Common myeloid progenitor, CD34-positive (primary cell): Measurements from ENCODE around the gene NALCN.

Experiments
- CTCF ChIA-PET: fragments of 350-600 bp; sonication (Branson Sonifier 250); formaldehyde crosslinking; loops from one replicate; lab custom pipeline; 2021; ENCODE audit warnings: antibody characterized with exemption; lab: Charles Lee
- POLR2A ChIA-PET: fragments of 350-600 bp; sonication (Branson Sonifier 250); formaldehyde crosslinking; loops from one replicate; lab custom pipeline; 2021; ENCODE audit warnings: antibody characterized with exemption; lab: Charles Lee
- DNase-seq, 3 donors: peaks; one replicate each; pipeline versions ENCODE4 v3.0.0 to v3.0.0-alpha.2; 2013
- H3K27ac ChIP-seq, 2 experiments: 1 replicate in 1 of 2; 2 replicates in 1 of 2; pipeline ENCODE4 v1.7.0; 2013; ENCODE audit warnings: inconsistent platforms in 2 of 2, low read length in 2 of 2, mild to moderate bottlenecking in 2 of 2, low read depth in 1 of 2, moderate library complexity in 1 of 2; ENCODE audit not compliant: severe bottlenecking in 2 of 2, insufficient read depth in 1 of 2, poor library complexity in 1 of 2
- H3K27me3 ChIP-seq, 5 experiments: replicated peaks in 2 of 5; 1 replicate in 3 of 5; 2 replicates in 2 of 5; pipeline versions ENCODE4 v1.6.1 to v1.7.0; 2013; ENCODE audit warnings: low read length in 4 of 5, mild to moderate bottlenecking in 2 of 5, moderate library complexity in 2 of 5, inconsistent platforms in 1 of 5; ENCODE audit not compliant: insufficient read depth in 5 of 5, control insufficient read depth in 4 of 5
- H3K36me3 ChIP-seq, 4 experiments: 1 replicate in 2 of 4; 2 replicates in 2 of 4; pipeline versions ENCODE4 v1.6.1 to v1.7.0; 2013; ENCODE audit warnings: low read length in 3 of 4, control low read depth in 1 of 4, mild to moderate bottlenecking in 1 of 4; ENCODE audit not compliant: control insufficient read depth in 4 of 4, insufficient read depth in 4 of 4
- H3K4me1 ChIP-seq, 4 experiments: 1 replicate in 3 of 4; 2 replicates in 1 of 4; pipeline versions ENCODE4 v1.6.1 to v1.7.1; 2013; ENCODE audit warnings: low read length in 3 of 4, mild to moderate bottlenecking in 3 of 4, control low read depth in 1 of 4, inconsistent platforms in 1 of 4, moderate library complexity in 1 of 4; ENCODE audit not compliant: control insufficient read depth in 4 of 4, insufficient read depth in 4 of 4; ENCODE audit errors: control extremely low read depth in 1 of 4
- H3K4me3 ChIP-seq, 7 experiments: 1 replicate in 4 of 7; 2 replicates in 3 of 7; pipeline versions ENCODE4 v1.5.1 to v1.7.0; 2013; ENCODE audit warnings: mild to moderate bottlenecking in 7 of 7, low read length in 6 of 7, moderate library complexity in 6 of 7, inconsistent platforms in 2 of 7, low read depth in 2 of 7, control low read depth in 1 of 7; ENCODE audit not compliant: insufficient read depth in 4 of 7, control insufficient read depth in 1 of 7; ENCODE audit errors: extremely low read depth in 1 of 7
- H3K9me3 ChIP-seq, 5 experiments: 1 replicate in 4 of 5; 2 replicates in 1 of 5; pipeline versions ENCODE4 v1.6.1 to v1.7.1; 2013; ENCODE audit warnings: low read length in 4 of 5, mild to moderate bottlenecking in 2 of 5, inconsistent platforms in 1 of 5, low read depth in 1 of 5, moderate library complexity in 1 of 5; ENCODE audit not compliant: control insufficient read depth in 4 of 5, insufficient read depth in 2 of 5; ENCODE audit errors: control extremely low read depth in 1 of 5
- WGBS: methylation state at CpG from one replicate; pipeline ENCODE4 v1.1.5; 2013; ENCODE audit not compliant: insufficient coverage; 5-methylcytosine and 5-hydroxymethylcytosine counted together

Gene NALCN

DNA sequence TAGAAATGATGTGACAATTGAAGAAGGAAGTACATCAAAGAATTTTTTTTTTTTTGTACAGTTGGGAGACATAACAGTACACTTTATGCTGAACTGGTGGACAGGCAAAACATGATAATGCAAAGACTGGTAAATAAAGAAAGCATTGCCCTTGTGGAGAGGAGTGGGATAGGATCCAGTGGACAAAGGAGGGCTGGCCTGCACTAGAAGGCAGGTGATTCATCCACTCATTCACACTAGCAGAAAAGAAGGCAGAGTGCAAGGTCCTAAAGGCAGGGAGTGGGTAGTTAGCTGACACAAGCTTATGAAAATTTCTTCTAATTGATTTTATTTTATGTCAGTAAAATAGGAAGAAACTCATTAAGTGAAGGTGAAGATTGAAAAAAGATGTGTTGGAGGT, 17.6 kb upstream of the NALCN start:
- H3K4me1 ChIP-seq, result no peaks in the 10 kb centered on the region
- H3K9me3 ChIP-seq, result no peaks in the 10 kb centered on the region
- no peaks in the 10 kb centered on the region for H3K36me3 ChIP-seq
- CTCF ChIA-PET, result no interaction called here
- peaks cover 0 to 2% (median 0%) of the 10 kb centered on the region in 5 experiments for H3K27me3 ChIP-seq
- POLR2A ChIA-PET, result no interaction called here
- no peak for DNase-seq
- no peak overlapping the region for H3K4me3 ChIP-seq
- H3K27ac ChIP-seq, result no peak overlapping the region

DNA sequence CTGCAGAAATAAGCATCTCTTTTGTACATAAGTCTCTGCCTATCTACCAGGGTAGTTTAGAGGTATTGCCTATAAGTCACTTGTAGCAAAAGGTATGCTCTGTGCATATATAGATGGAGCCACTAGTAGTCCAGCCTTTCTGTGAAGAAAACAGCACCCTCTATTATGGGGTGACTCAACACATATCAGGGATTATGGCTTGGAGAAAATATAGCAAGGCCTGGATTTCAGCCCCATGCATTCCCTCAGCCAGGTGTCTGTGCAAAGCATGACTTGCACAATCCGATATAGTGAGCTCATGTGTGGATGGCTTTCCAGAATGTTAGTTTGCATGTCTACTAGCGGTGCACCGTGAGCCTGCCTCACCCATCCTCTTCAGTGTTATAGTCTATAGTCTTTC, 13.4 kb upstream of the NALCN start:
- CTCF ChIA-PET, result no interaction called here
- POLR2A ChIA-PET, result no interaction called here
- no peak for DNase-seq
- H3K4me3 ChIP-seq, result no peak overlapping the region
- no CpG with 5 or more reads among the region's 3 CpGs for WGBS
- H3K27ac ChIP-seq, result no peak overlapping the region
- H3K36me3 ChIP-seq, result no peaks in the 10 kb centered on the region
- H3K9me3 ChIP-seq, result no peaks in the 10 kb centered on the region
- no peaks in the 10 kb centered on the region for H3K4me1 ChIP-seq
- no peaks in the 10 kb centered on the region for H3K27me3 ChIP-seq

GRCh38 chr13:101425623-101426022, 9.3 kb upstream of the NALCN start:
- CTCF ChIA-PET, result no interaction called here
- 59% methylated on average over 9 of the region's 10 CpGs for WGBS
- H3K4me1 ChIP-seq, result no peaks in the 10 kb centered on the region
- H3K36me3 ChIP-seq, result no peaks in the 10 kb centered on the region
- H3K4me3 ChIP-seq, result no peak overlapping the region
- H3K27ac ChIP-seq, result no peak overlapping the region
- H3K27me3 ChIP-seq, result peaks cover 0 to 3% (median 0%) of the 10 kb centered on the region in 5 experiments
- DNase-seq, result no peak
- H3K9me3 ChIP-seq, result no peaks in the 10 kb centered on the region
- POLR2A ChIA-PET, result no interaction called here

DNA sequence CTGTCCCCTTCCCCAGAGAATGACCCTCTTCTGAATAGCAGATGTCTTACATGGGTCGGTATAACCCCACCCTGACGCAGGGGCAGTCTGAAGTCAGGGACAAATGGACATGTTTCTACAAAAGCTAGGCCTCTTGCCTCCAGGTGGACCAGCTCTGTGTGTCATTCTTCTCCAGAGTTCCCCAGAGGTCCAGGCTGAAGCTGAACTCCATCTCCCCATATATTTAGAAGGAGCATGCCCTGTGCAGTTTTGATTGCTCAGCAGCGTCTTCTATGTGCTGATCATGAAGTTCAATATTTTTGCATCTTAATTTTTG, 8.8 kb upstream of the NALCN start:
- H3K27ac ChIP-seq, result no peak overlapping the region
- POLR2A ChIA-PET, result no interaction called here

GRCh38 chr13:101424381-101425155, 8.3 kb upstream of the NALCN start:
- no peak overlapping the region for H3K4me3 ChIP-seq
- CTCF ChIA-PET, result no interaction called here
- peaks cover 0 to 3% (median 0%) of the 10 kb centered on the region in 5 experiments for H3K27me3 ChIP-seq
- no peak for DNase-seq
- WGBS, result 57% methylated on average over 1 of the region's 6 CpGs
- H3K4me1 ChIP-seq, result no peaks in the 10 kb centered on the region
- H3K9me3 ChIP-seq, result no peaks in the 10 kb centered on the region
- no peaks in the 10 kb centered on the region for H3K36me3 ChIP-seq
- no peak overlapping the region for H3K27ac ChIP-seq
- POLR2A ChIA-PET, result interaction anchor here (0.5 kb wide), 1 partner anchor 1402 kb away, joined by 4 read pairs; no protein-coding TSS in a partner anchor

More for the DNA sequence above, 8.8 kb upstream of the NALCN start:
- 88% methylated on average over 2 of the region's 3 CpGs for WGBS
- no peaks in the 10 kb centered on the region for H3K36me3 ChIP-seq
- no peak overlapping the region for H3K4me3 ChIP-seq
- H3K9me3 ChIP-seq, result no peaks in the 10 kb centered on the region
- no peaks in the 10 kb centered on the region for H3K4me1 ChIP-seq
- DNase-seq, result no peak
- H3K27me3 ChIP-seq, result peaks cover 0 to 3% (median 0%) of the 10 kb centered on the region in 5 experiments
- CTCF ChIA-PET, result no interaction called here

DNA sequence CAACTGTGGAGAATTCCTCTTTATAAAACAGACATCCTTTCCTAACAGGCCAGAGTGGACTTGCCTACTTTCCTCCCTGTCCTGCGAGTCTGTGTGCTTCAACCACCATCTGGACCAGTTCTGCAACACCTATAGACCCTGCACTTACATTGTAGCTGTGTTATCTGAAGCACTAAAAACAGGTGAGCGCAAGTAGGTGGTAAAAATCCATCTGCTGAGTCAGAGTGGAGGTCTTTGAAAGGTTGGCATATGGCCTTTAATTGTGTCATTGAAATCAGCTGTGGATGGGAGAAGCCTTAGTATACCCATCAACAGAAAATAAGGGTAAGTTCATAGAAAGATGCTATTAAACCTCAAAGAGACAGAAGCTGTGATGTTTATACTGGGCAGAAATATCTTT, 7.6 kb upstream of the NALCN start:
- no peak for DNase-seq
- no peaks in the 10 kb centered on the region for H3K4me1 ChIP-seq
- no peak overlapping the region for H3K27ac ChIP-seq
- WGBS, result 83% methylated on average over 2 of the region's 2 CpGs
- peaks cover 0 to 6% (median under 1%) of the 10 kb centered on the region in 5 experiments for H3K27me3 ChIP-seq
- H3K36me3 ChIP-seq, result no peaks in the 10 kb centered on the region
- H3K9me3 ChIP-seq, result no peaks in the 10 kb centered on the region
- ChIA-PET CTCF (no interaction called here), POLR2A (no interaction called here)
- no peak overlapping the region for H3K4me3 ChIP-seq

- Histone ChIP-seq H3K27ac (no peak overlapping the region), H3K36me3 (no peaks in the 10 kb centered on the region), H3K4me3 (no peak overlapping the region), H3K27me3 (peaks cover 9 to 54% (median 23%) of the 10 kb centered on the region in 5 experiments), H3K4me1 (peaks cover 0 to 4% (median 1%) of the 10 kb centered on the region in 4 experiments), H3K9me3 (no peaks in the 10 kb centered on the region)
- DNase-seq, result no peak
- no CpG with 5 or more reads among the region's 5 CpGs for WGBS
- ChIA-PET POLR2A (no interaction called here), CTCF (no interaction called here)
Measured at GRCh38 chr13:101417501-101417900, 1.2 kb upstream of the NALCN start.
